OCI-LY7 (cell line): ENCODE results near the gene GSK3A. TPM values are rescaled to one million over a fixed set of nuclear protein-coding genes. Genes with fewer than 3 reads are reported as not detected.

Experiments used
- total RNA-seq, 2 experiments: library from RNA; depleted of rRNA in 1 of 2; stranded (reverse); fragments of >200 nt in 1 of 2; shearing (Covaris generic) in 1 of 2; gene quantifications; 2 replicates each; pipeline ENCODE4 v1.2.3, GENCODE V29; 2014 to 2022

Gene GSK3A
- total RNA-seq, 2 experiments from 2014 or later, result 20.9 to 29.2 TPM

Other genes starting within 250 kb of the GSK3A start
- 3.1 and 9.3 TPM in 2 replicates for gene ATP1A3, start 248.4 kb downstream of the GSK3A start, total RNA-seq (2014; rRNA removed; shearing (Covaris generic))
- gene ATP1A3, start 248.4 kb downstream of the GSK3A start, total RNA-seq (2022), result 33.0 and 33.3 TPM in 2 replicates
- 0.73 and 0.77 TPM in 2 replicates for gene GRIK5, start 172.4 kb downstream of the GSK3A start, total RNA-seq (2014; rRNA removed; shearing (Covaris generic))
- 1.1 and 1.3 TPM in 2 replicates for gene GRIK5, start 172.4 kb downstream of the GSK3A start, total RNA-seq (2022)
- gene ZNF574, start 166.4 kb downstream of the GSK3A start, total RNA-seq (2014; rRNA removed; shearing (Covaris generic)), result 18.5 and 29.3 TPM in 2 replicates
- 14.5 and 16.6 TPM in 2 replicates for gene ZNF574, start 166.4 kb downstream of the GSK3A start, total RNA-seq (2022)
- gene POU2F2, start 110.2 kb downstream of the GSK3A start, total RNA-seq (2014; rRNA removed; shearing (Covaris generic)), result 28.6 and 33.5 TPM in 2 replicates
- 59.5 and 66.5 TPM in 2 replicates for gene POU2F2, start 110.2 kb downstream of the GSK3A start, total RNA-seq (2022)
- 29.6 and 41.9 TPM in 2 replicates for gene DEDD2, start 24.9 kb downstream of the GSK3A start, total RNA-seq (2014; rRNA removed; shearing (Covaris generic))
- 15.5 and 18.6 TPM in 2 replicates for gene DEDD2, start 24.9 kb downstream of the GSK3A start, total RNA-seq (2022)
- gene ZNF526, start 22.3 kb downstream of the GSK3A start, total RNA-seq (2014; rRNA removed; shearing (Covaris generic)), result 8.4 and 9.0 TPM in 2 replicates
- gene ZNF526, start 22.3 kb downstream of the GSK3A start, total RNA-seq (2022), result 12.7 and 14.8 TPM in 2 replicates
- 22.1 and 26.7 TPM in 2 replicates for gene ERF, start 12.5 kb upstream of the GSK3A start, total RNA-seq (2014; rRNA removed; shearing (Covaris generic))
- 33.5 and 36.6 TPM in 2 replicates for gene ERF, start 12.5 kb upstream of the GSK3A start, total RNA-seq (2022)
- 20.7 and 26.8 TPM in 2 replicates for gene CIC, start 26.6 kb upstream of the GSK3A start, total RNA-seq (2014; rRNA removed; shearing (Covaris generic))
- 48.2 and 59.3 TPM in 2 replicates for gene CIC, start 26.6 kb upstream of the GSK3A start, total RNA-seq (2022)
- gene PRR19, start 59.5 kb upstream of the GSK3A start, total RNA-seq (2014; rRNA removed; shearing (Covaris generic)), result 1.4 TPM in 1 of 2 replicates, not detected in the other
- 0.40 and 0.70 TPM in 2 replicates for gene PRR19, start 59.5 kb upstream of the GSK3A start, total RNA-seq (2022)
- 54.9 and 62.1 TPM in 2 replicates for gene PAFAH1B3, start 60.0 kb upstream of the GSK3A start, total RNA-seq (2014; rRNA removed; shearing (Covaris generic))
- gene PAFAH1B3, start 60.0 kb upstream of the GSK3A start, total RNA-seq (2022), result 35.9 and 42.3 TPM in 2 replicates
- not detected in 2 replicates for gene TMEM145, start 70.7 kb upstream of the GSK3A start, total RNA-seq (2014; rRNA removed; shearing (Covaris generic))
- gene TMEM145, start 70.7 kb upstream of the GSK3A start, total RNA-seq (2022), result 1.8 TPM in 2 replicates
- gene MEGF8, start 83.0 kb upstream of the GSK3A start, total RNA-seq (2014; rRNA removed; shearing (Covaris generic)), result 6.0 and 10.5 TPM in 2 replicates
- gene MEGF8, start 83.0 kb upstream of the GSK3A start, total RNA-seq (2022), result 14.7 and 17.2 TPM in 2 replicates
- gene CNFN, start 147.7 kb upstream of the GSK3A start, total RNA-seq (2014; rRNA removed; shearing (Covaris generic)), result not detected in 2 replicates
- 0.81 and 0.95 TPM in 2 replicates for gene CNFN, start 147.7 kb upstream of the GSK3A start, total RNA-seq (2022)
- gene LIPE, start 184.8 kb upstream of the GSK3A start, total RNA-seq (2014; rRNA removed; shearing (Covaris generic)), result 11.5 and 21.2 TPM in 2 replicates
- gene LIPE, start 184.8 kb upstream of the GSK3A start, total RNA-seq (2022), result 35.6 and 39.3 TPM in 2 replicates
- not detected in 2 replicates for gene CXCL17, start 200.3 kb upstream of the GSK3A start, total RNA-seq (2014; rRNA removed; shearing (Covaris generic))
- not detected in 2 replicates for gene CXCL17, start 200.3 kb upstream of the GSK3A start, total RNA-seq (2022)